Natural killer cell (primary cell): ENCODE data around the gene UTS2R. TPM values are rescaled to one million over a fixed set of nuclear protein-coding genes. Genes with fewer than 3 reads are reported as not detected.
A peak's percentile ranks its signal among the peaks of the same experiment; 100 is the strongest.

ENCODE experiments used
- ATAC-seq, 3 donors: fragments of 150-1000 bp in 2 of 3; fragments of 200-7000 bp in 1 of 3; cut with Tn5 transposase; 1 replicate in 1 of 3; 2 replicates in 2 of 3; pipeline ENCODE4 v1.10.0; 2021; ENCODE audit warnings: mild to moderate bottlenecking in 2 of 3, moderate library complexity in 2 of 3
- DNase-seq, 2 donors: peaks; one replicate each; pipeline versions ENCODE4 v3.0.0 to v3.0.0-alpha.2; 2013 to 2021; ENCODE audit warnings: mixed read lengths in 1 of 2
- H3K27ac ChIP-seq: one replicate; pipeline ENCODE4 v1.5.1; 2013; ENCODE audit warnings: mild to moderate bottlenecking, low read length
- H3K27me3 ChIP-seq: one replicate; pipeline ENCODE4 v1.6.1; 2013; ENCODE audit warnings: low read length; ENCODE audit not compliant: control insufficient read depth, insufficient read depth
- H3K36me3 ChIP-seq: one replicate; pipeline ENCODE4 v1.6.1; 2013; ENCODE audit warnings: low read length; ENCODE audit not compliant: control insufficient read depth, insufficient read depth
- H3K4me1 ChIP-seq: one replicate; pipeline ENCODE4 v1.6.1; 2013; ENCODE audit warnings: low read length; ENCODE audit not compliant: control insufficient read depth, insufficient read depth
- H3K4me3 ChIP-seq: one replicate; pipeline ENCODE4 v1.5.1; 2013; ENCODE audit warnings: low read length
- H3K9me3 ChIP-seq: one replicate; pipeline ENCODE4 v1.6.1; 2013; ENCODE audit warnings: low read length; ENCODE audit not compliant: control insufficient read depth, insufficient read depth
- H3K27ac Mint-ChIP-seq, 2 donors: one replicate each; pipeline ENCODE4 v1.8.0; 2022; ENCODE audit warnings: mild to moderate bottlenecking in 2 of 2, mixed read lengths in 2 of 2, moderate library complexity in 1 of 2
- H3K27me3 Mint-ChIP-seq, 2 donors: one replicate each; pipeline ENCODE4 v1.8.0; 2022; ENCODE audit warnings: low read depth in 2 of 2, mixed read lengths in 2 of 2
- H3K36me3 Mint-ChIP-seq: one replicate; pipeline ENCODE4 v1.8.0; 2022; ENCODE audit warnings: mixed read lengths
- H3K4me1 Mint-ChIP-seq, 2 donors: one replicate each; pipeline ENCODE4 v1.8.0; 2022; ENCODE audit warnings: mixed read lengths in 2 of 2
- H3K4me3 Mint-ChIP-seq: one replicate; pipeline ENCODE4 v1.8.0; 2022; ENCODE audit warnings: mild to moderate bottlenecking, moderate library complexity, mixed read lengths
- H3K9me3 Mint-ChIP-seq, 2 donors: one replicate each; pipeline ENCODE4 v1.8.0; 2022; ENCODE audit warnings: mixed read lengths in 2 of 2
- CTCF ChIP-seq: fragments of 200-600 bp; IDR thresholded peaks from one replicate; pipeline ENCODE4 v1.8.0; 2022; ENCODE audit warnings: antibody characterized with exemption
- WGBS: methylation state at CpG from one replicate; pipeline ENCODE4 v1.1.7; 2013; ENCODE audit warnings: missing lambda C conversion rate; ENCODE audit not compliant: insufficient coverage; 5-methylcytosine and 5-hydroxymethylcytosine counted together
- intact Hi-C: fragments of 100-400 bp; cut with micrococcal nuclease; formaldehyde crosslinking; loops from one replicate; pipeline ENCODE4 v1.14.2; 2022
- total RNA-seq, 4 donors: library from RNA; stranded (reverse); fragments of 120-200 nt in 1 of 4; gene quantifications; one replicate each; pipeline versions ENCODE4 v1.2.3 to v1.2.4, GENCODE V29; 2013 to 2022

Gene UTS2R
- total RNA-seq, 3 donors from 2014 or later (not counting 1 experiment from before 2014, with no cell fraction given) = 0.28 TPM; not detected in 2

GRCh38 chr17:82400206-82400605 lies 28.6 kb downstream of the UTS2R start:
- Histone ChIP-seq H3K4me1 (peaks cover 23% of the 10 kb centered on the region), H3K9me3 (no peaks in the 10 kb centered on the region), H3K36me3 (peaks cover 10% of the 10 kb centered on the region), H3K27me3 (no peaks in the 10 kb centered on the region), H3K27ac (no peak overlapping the region), H3K4me3 (no peak overlapping the region)
- intact Hi-C loops = no loop called here
- TF ChIP-seq CTCF = no peak
- WGBS = 48% methylated on average over 5 of the region's 7 CpGs
- Mint-ChIP-seq H3K27ac (peak overlapping the region in 1 of 2 donors; percentile 80), H3K27me3 (no peaks in the 10 kb centered on the region), H3K9me3 (no peaks in the 10 kb centered on the region), H3K4me1 (peaks cover 13 to 18% of the 10 kb centered on the region in 2 donors), H3K36me3 (no peaks in the 10 kb centered on the region), H3K4me3 (peak overlapping the region; percentile 25)
- DNase-seq = no peak
- no peak for ATAC-seq

GRCh38 chr17:82400830-82401229 lies 29.3 kb downstream of the UTS2R start:
- no peaks in the 10 kb centered on the region for H3K9me3 Mint-ChIP-seq
- H3K4me3 ChIP-seq = peak overlapping the region; percentile 17
- TF ChIP-seq CTCF = no peak

DNA sequence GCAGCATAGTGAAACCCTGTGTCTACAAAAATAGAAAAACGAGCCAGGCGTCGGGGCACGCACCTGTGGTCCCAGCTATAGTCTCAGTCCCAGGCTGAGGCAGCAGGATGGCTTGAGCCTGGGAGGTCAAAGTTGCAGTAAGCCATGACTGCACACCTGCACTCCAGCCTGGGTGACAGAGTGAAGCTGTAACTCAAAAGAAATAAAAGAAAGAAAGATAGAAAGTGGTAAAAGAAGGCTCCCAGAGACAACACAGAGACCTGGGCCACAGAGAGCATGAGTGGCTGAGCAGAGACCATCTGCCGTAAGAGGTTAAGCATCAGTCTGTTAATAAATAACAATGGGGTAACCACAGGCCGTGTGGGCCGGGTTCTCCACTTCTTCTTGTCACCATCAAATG lies 31.3 kb downstream of the UTS2R start:
- Histone ChIP-seq H3K36me3 (peaks cover 14% of the 10 kb centered on the region), H3K4me1 (peaks cover 28% of the 10 kb centered on the region), H3K27ac (no peak overlapping the region), H3K4me3 (no peak overlapping the region), H3K27me3 (no peaks in the 10 kb centered on the region), H3K9me3 (no peaks in the 10 kb centered on the region)
- ATAC-seq (no peak), DNase-seq (no peak)
- Mint-ChIP-seq H3K27ac (no peak overlapping the region), H3K4me3 (no peak overlapping the region), H3K4me1 (peaks cover 9 to 18% of the 10 kb centered on the region in 2 donors), H3K27me3 (no peaks in the 10 kb centered on the region), H3K9me3 (no peaks in the 10 kb centered on the region), H3K36me3 (no peaks in the 10 kb centered on the region)
- WGBS = 88% methylated on average over 7 of the region's 7 CpGs
- intact Hi-C loops = no loop called here
- TF ChIP-seq CTCF = no peak

More at GRCh38 chr17:82400830-82401229, 29.3 kb downstream of the UTS2R start:
- H3K36me3 ChIP-seq = peaks cover 10% of the 10 kb centered on the region
- H3K4me1 ChIP-seq = peaks cover 23% of the 10 kb centered on the region
- H3K4me1 Mint-ChIP-seq = peaks cover 13 to 16% of the 10 kb centered on the region in 2 donors
- H3K27me3 ChIP-seq = no peaks in the 10 kb centered on the region
- intact Hi-C loops = no loop called here
- peak overlapping the region; percentile 78 to 80 for H3K27ac Mint-ChIP-seq
- WGBS = under 1% methylated on average over 16 of the region's 19 CpGs
- H3K36me3 Mint-ChIP-seq = no peaks in the 10 kb centered on the region
- no peaks in the 10 kb centered on the region for H3K9me3 ChIP-seq
- ATAC-seq (peak; percentile 82 to 94 (median 93)), DNase-seq (peak; percentile 51 to 75)
- H3K4me3 Mint-ChIP-seq = peak overlapping the region; percentile 94
- no peak overlapping the region for H3K27ac ChIP-seq
- H3K27me3 Mint-ChIP-seq = no peaks in the 10 kb centered on the region
